Measurements from ENCODE around the gene CTSA. TPM values are rescaled to one million over a fixed set of nuclear protein-coding genes. Genes with fewer than 3 reads are reported as not detected.

The CTSA gene
- total RNA-seq, 1 experiment from 2014 or later: 123 TPM

GRCh38 chr20:45934586-45935415 is 43.7 kb downstream of the CTSA start, which contains the start of gene PCIF1:
Gene PCIF1, plus strand, starts transcription at chr20:45934683. Its CDS starts 4,317 bp downstream, at chr20:45939000.
- Histone ChIP-seq H3K9me3 (ENCODE audit: insufficient read depth, low read depth) (no peaks in the 10 kb centered on the region), H4K20me1 (ENCODE audit: insufficient read depth) (peaks cover 27% of the 10 kb centered on the region), H3K27me3 (ENCODE audit: insufficient read depth, low read depth) (no peaks in the 10 kb centered on the region), H3F3A (ENCODE audit: insufficient read depth, low read depth) (peaks cover 15% of the 10 kb centered on the region), H3K4me3 (peak within 1 kb of the TSS; percentile 73), H3K79me2 (ENCODE audit: low read depth) (peaks cover 39% of the 10 kb centered on the region), H3K27ac (peak within 1 kb of the TSS; percentile 93), H3K4me2 (peak within 1 kb of the TSS; percentile 95), H3K36me3 (ENCODE audit: low read depth) (peaks cover 10% of the 10 kb centered on the region; the same call in 1 of the 2 replicates), H2AFZ (peak within 1 kb of the TSS; percentile 80), H3K4me1 (replicated peaks; ENCODE audit: insufficient read depth) (peaks cover 11% of the 10 kb centered on the region), H3K9me2 (ENCODE audit: insufficient read depth) (no peaks in the 10 kb centered on the region)
- POLR2A ChIA-PET (ENCODE audit: unreplicated experiment): interaction anchor here (0.5 to 1.0 kb wide), 14 partner anchors 12 to 1424 kb away, joined by 3 to 31 read pairs (median 9); partner anchors contain the start of genes DNTTIP1 and WFDC3
- BruUV-seq (replicated peaks): no TSS peak
- intact Hi-C loops (cut with micrococcal nuclease; ENCODE audit: unreplicated experiment): loop anchor here (1.0 to 2.0 kb wide), 3 partner anchors 24 to 40 kb away; partner anchors contain the start of gene ZNF335
- TF ChIP-seq CTCF (conservative IDR thresholded peaks at IDR 0.05) (no peak), EZH2 (IDR thresholded peaks at IDR 0.05; ENCODE audit: low read depth) (no peak)
- CTCF ChIA-PET: interaction anchor here (0.6 to 1.0 kb wide), 2 partner anchors 36 to 46 kb away, joined by 5 to 7 read pairs; no protein-coding TSS in a partner anchor
- DNase-seq: peak; percentile 88 to 98

- no peak for TF ChIP-seq CTCF (conservative IDR thresholded peaks at IDR 0.05)
- TF ChIP-seq EZH2 (IDR thresholded peaks at IDR 0.05; ENCODE audit: low read depth): no peak
- POLR2A ChIA-PET (ENCODE audit: unreplicated experiment): interaction anchor here (0.6 to 1.0 kb wide), 12 partner anchors 13 to 1424 kb away, joined by 3 to 31 read pairs (median 10); partner anchors contain the start of genes DNTTIP1 and WFDC3
- Histone ChIP-seq H3F3A (ENCODE audit: insufficient read depth, low read depth) (peaks cover 15% of the 10 kb centered on the region), H3K9me3 (ENCODE audit: insufficient read depth, low read depth) (no peaks in the 10 kb centered on the region), H3K27me3 (ENCODE audit: insufficient read depth, low read depth) (no peaks in the 10 kb centered on the region), H3K27ac (peak overlapping the region; percentile 41), H3K9me2 (ENCODE audit: insufficient read depth) (no peaks in the 10 kb centered on the region), H3K4me1 (replicated peaks; ENCODE audit: insufficient read depth) (peaks cover 11% of the 10 kb centered on the region), H3K36me3 (ENCODE audit: low read depth) (peaks cover 13% of the 10 kb centered on the region; the same call in 1 of the 2 replicates), H3K4me3 (peak overlapping the region; percentile 73), H3K4me2 (peak overlapping the region; percentile 95), H2AFZ (peak overlapping the region; percentile 70), H4K20me1 (ENCODE audit: insufficient read depth) (peaks cover 22% of the 10 kb centered on the region), H3K79me2 (ENCODE audit: low read depth) (peaks cover 39% of the 10 kb centered on the region)
- CTCF ChIA-PET: interaction anchor here (0.6 to 1.0 kb wide), 2 partner anchors 36 to 47 kb away, joined by 5 to 7 read pairs; no protein-coding TSS in a partner anchor
- TSS peak; percentile 59 for BruUV-seq (replicated peaks)
- DNase-seq: no peak
- intact Hi-C loops (cut with micrococcal nuclease; ENCODE audit: unreplicated experiment): loop anchor here (2.0 kb wide), 2 partner anchors 25 to 37 kb away; partner anchors contain the start of gene ZNF335
Observed at GRCh38 chr20:45935416-45936046, 44.4 kb downstream of the CTSA start.

GRCh38 chr20:45937765-45938164 is 46.6 kb downstream of the CTSA start:
- no TSS peak for BruUV-seq (replicated peaks)
- Histone ChIP-seq H3K79me2 (ENCODE audit: low read depth) (peaks cover 31% of the 10 kb centered on the region), H3F3A (ENCODE audit: insufficient read depth, low read depth) (peaks cover 15% of the 10 kb centered on the region), H3K9me3 (ENCODE audit: insufficient read depth, low read depth) (no peaks in the 10 kb centered on the region), H3K36me3 (ENCODE audit: low read depth) (peaks cover 13% of the 10 kb centered on the region; the same call in 1 of the 2 replicates), H3K4me3 (no peak overlapping the region), H3K27ac (no peak overlapping the region), H3K27me3 (ENCODE audit: insufficient read depth, low read depth) (no peaks in the 10 kb centered on the region), H3K4me2 (no peak overlapping the region), H4K20me1 (ENCODE audit: insufficient read depth) (peaks cover 8% of the 10 kb centered on the region), H3K4me1 (replicated peaks; ENCODE audit: insufficient read depth) (peaks cover 11% of the 10 kb centered on the region), H3K9me2 (ENCODE audit: insufficient read depth) (no peaks in the 10 kb centered on the region), H2AFZ (no peak overlapping the region)
- CTCF ChIA-PET: no interaction called here
- intact Hi-C loops (cut with micrococcal nuclease; ENCODE audit: unreplicated experiment): no loop called here
- POLR2A ChIA-PET (ENCODE audit: unreplicated experiment): no interaction called here
- no peak for DNase-seq
- TF ChIP-seq EZH2 (IDR thresholded peaks at IDR 0.05; ENCODE audit: low read depth): no peak
- no peak for TF ChIP-seq CTCF (conservative IDR thresholded peaks at IDR 0.05)

Measured in PC-9 (cell line).